Brain microvascular endothelial cell (primary cell): Measurements from ENCODE around the gene TOR1A.

Experiments
- DNase-seq: peaks from one replicate; pipeline ENCODE4 v3.0.0-alpha.2; 2020
- H3K27ac ChIP-seq: fragments of 250-450 bp; sonication (Bioruptor Pico); 2 replicates; pipeline ENCODE4 v1.5.1; 2020; ENCODE audit warnings: mild to moderate bottlenecking, moderate library complexity
- H3K27me3 ChIP-seq: fragments of 250-450 bp; sonication (Bioruptor Pico); replicated peaks from 2 replicates; pipeline ENCODE4 v1.5.1; 2020; ENCODE audit warnings: mild to moderate bottlenecking
- H3K36me3 ChIP-seq: fragments of 250-450 bp; sonication (Bioruptor Pico); replicated peaks from 2 replicates; pipeline ENCODE4 v1.5.1; 2020; ENCODE audit warnings: mild to moderate bottlenecking
- H3K4me3 ChIP-seq: 2 replicates; pipeline ENCODE4 v1.5.1; 2011; ENCODE audit warnings: low read depth, mild to moderate bottlenecking, control low read depth, low read length, moderate library complexity
- in situ Hi-C: cut with HindIII; loops from 2 replicates; pipeline ENCODE4 v1.10.0; 2017; ENCODE audit warnings: low sequenced_read_pairs, low pct_ligation_motif_present
- TF ChIP-seq, protein P1 (sequence below): IDR thresholded peaks from 2 replicates; pipeline ENCODE4 v1.5.1; 2011; ENCODE audit warnings: low read depth, mild to moderate bottlenecking, moderate library complexity, low read length, control low read depth, inconsistent platforms; ENCODE audit errors: missing control alignments

The TOR1A gene

GRCh38 chr9:129867136-129868022 lies 43.4 kb upstream of the TOR1A start:
- DNase-seq = no peak
- no peaks in the 10 kb centered on the region for H3K27me3 ChIP-seq
- TF ChIP-seq, protein P1, sequence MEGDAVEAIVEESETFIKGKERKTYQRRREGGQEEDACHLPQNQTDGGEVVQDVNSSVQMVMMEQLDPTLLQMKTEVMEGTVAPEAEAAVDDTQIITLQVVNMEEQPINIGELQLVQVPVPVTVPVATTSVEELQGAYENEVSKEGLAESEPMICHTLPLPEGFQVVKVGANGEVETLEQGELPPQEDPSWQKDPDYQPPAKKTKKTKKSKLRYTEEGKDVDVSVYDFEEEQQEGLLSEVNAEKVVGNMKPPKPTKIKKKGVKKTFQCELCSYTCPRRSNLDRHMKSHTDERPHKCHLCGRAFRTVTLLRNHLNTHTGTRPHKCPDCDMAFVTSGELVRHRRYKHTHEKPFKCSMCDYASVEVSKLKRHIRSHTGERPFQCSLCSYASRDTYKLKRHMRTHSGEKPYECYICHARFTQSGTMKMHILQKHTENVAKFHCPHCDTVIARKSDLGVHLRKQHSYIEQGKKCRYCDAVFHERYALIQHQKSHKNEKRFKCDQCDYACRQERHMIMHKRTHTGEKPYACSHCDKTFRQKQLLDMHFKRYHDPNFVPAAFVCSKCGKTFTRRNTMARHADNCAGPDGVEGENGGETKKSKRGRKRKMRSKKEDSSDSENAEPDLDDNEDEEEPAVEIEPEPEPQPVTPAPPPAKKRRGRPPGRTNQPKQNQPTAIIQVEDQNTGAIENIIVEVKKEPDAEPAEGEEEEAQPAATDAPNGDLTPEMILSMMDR = peak; percentile 10
- peaks cover 19% of the 10 kb centered on the region for H3K36me3 ChIP-seq
- H3K27ac ChIP-seq = no peak overlapping the region
- H3K4me3 ChIP-seq = no peak overlapping the region
- in situ Hi-C loops = no loop called here

GRCh38 chr9:129866394-129867135 lies 42.6 kb upstream of the TOR1A start:
- no peak overlapping the region for H3K4me3 ChIP-seq
- in situ Hi-C loops = no loop called here
- H3K27me3 ChIP-seq = no peaks in the 10 kb centered on the region
- peaks cover 25% of the 10 kb centered on the region for H3K36me3 ChIP-seq
- no peak for DNase-seq
- TF ChIP-seq, protein P1 = no peak
- no peak overlapping the region for H3K27ac ChIP-seq

GRCh38 chr9:129865668-129866320 lies 41.9 kb upstream of the TOR1A start:
- H3K27me3 ChIP-seq = no peaks in the 10 kb centered on the region
- in situ Hi-C loops = no loop called here
- TF ChIP-seq, protein P1 = no peak
- no peak overlapping the region for H3K4me3 ChIP-seq
- DNase-seq = no peak
- peaks cover 32% of the 10 kb centered on the region for H3K36me3 ChIP-seq
- H3K27ac ChIP-seq = no peak overlapping the region

GRCh38 chr9:129864991-129865647 lies 41.2 kb upstream of the TOR1A start:
- Histone ChIP-seq H3K27me3 (no peaks in the 10 kb centered on the region), H3K4me3 (no peak overlapping the region), H3K27ac (no peak overlapping the region), H3K36me3 (peaks cover 35% of the 10 kb centered on the region)
- in situ Hi-C loops = no loop called here
- no peak for DNase-seq
- TF ChIP-seq, protein P1 = no peak

GRCh38 chr9:129863059-129863690 lies 39.2 kb upstream of the TOR1A start:
- DNase-seq = peak; percentile 72

More at GRCh38 chr9:129863059-129863690, 39.2 kb upstream of the TOR1A start:
- H3K27me3 ChIP-seq = no peaks in the 10 kb centered on the region
- H3K4me3 ChIP-seq = no peak overlapping the region
- H3K36me3 ChIP-seq = peaks cover 39% of the 10 kb centered on the region
- TF ChIP-seq, protein P1 = no peak
- no peak overlapping the region for H3K27ac ChIP-seq
- in situ Hi-C loops = no loop called here
